Esophagus (tissue), 2 donors: Measurements from ENCODE around the gene ACOX1. TPM values are rescaled to one million over a fixed set of nuclear protein-coding genes. Genes with fewer than 3 reads are reported as not detected.

Source experiments
- H3K27ac ChIP-seq, 2 donors: one replicate each; pipeline ENCODE4 v1.5.1; 2013; ENCODE audit warnings: low read depth in 2 of 2, mild to moderate bottlenecking in 2 of 2, inconsistent platforms in 1 of 2, low read length in 1 of 2, moderate library complexity in 1 of 2
- H3K27me3 ChIP-seq, 2 donors: one replicate each; pipeline ENCODE4 v1.6.1; 2013; ENCODE audit warnings: low read length in 2 of 2, control low read depth in 1 of 2, mild to moderate bottlenecking in 1 of 2; ENCODE audit not compliant: insufficient read depth in 2 of 2, control insufficient read depth in 1 of 2
- H3K36me3 ChIP-seq, 2 donors: one replicate each; pipeline ENCODE4 v1.6.1; 2013; ENCODE audit warnings: low read length in 1 of 2; ENCODE audit not compliant: control insufficient read depth in 2 of 2, insufficient read depth in 2 of 2
- H3K4me1 ChIP-seq, 2 donors: one replicate each; pipeline ENCODE4 v1.6.1; 2013; ENCODE audit warnings: low read length in 1 of 2; ENCODE audit not compliant: control insufficient read depth in 2 of 2, insufficient read depth in 2 of 2
- H3K4me3 ChIP-seq, 2 donors: one replicate each; pipeline ENCODE4 v1.5.1; 2013; ENCODE audit warnings: low read length in 2 of 2, mild to moderate bottlenecking in 2 of 2, low read depth in 1 of 2, moderate library complexity in 1 of 2
- H3K9me3 ChIP-seq, 2 donors: one replicate each; pipeline ENCODE4 v1.6.1; 2013; ENCODE audit warnings: mild to moderate bottlenecking in 2 of 2, low read depth in 1 of 2, low read length in 1 of 2, moderate library complexity in 1 of 2; ENCODE audit not compliant: control insufficient read depth in 2 of 2, insufficient read depth in 1 of 2
- WGBS, 2 donors: extraction: QIAGEN DNeasy Blood & Tissue Kit; methylation state at CpG; one replicate each; pipeline ENCODE4 v1.1.7; 2013; 5-methylcytosine and 5-hydroxymethylcytosine counted together
- polyA plus RNA-seq, 2 donors: library from polyadenylated mRNA; stranded (reverse); fragments of 200-250 nt; gene quantifications; one replicate each; pipeline ENCODE4 v1.2.3, GENCODE V29; 2013
- donor health status: healthy with polysubstance abuse.
- donor health status: Bipolar disorder and iron deficiency.

Gene ACOX1
- polyA plus RNA-seq, 2 donors = 22.7 to 37.4 TPM

DNA sequence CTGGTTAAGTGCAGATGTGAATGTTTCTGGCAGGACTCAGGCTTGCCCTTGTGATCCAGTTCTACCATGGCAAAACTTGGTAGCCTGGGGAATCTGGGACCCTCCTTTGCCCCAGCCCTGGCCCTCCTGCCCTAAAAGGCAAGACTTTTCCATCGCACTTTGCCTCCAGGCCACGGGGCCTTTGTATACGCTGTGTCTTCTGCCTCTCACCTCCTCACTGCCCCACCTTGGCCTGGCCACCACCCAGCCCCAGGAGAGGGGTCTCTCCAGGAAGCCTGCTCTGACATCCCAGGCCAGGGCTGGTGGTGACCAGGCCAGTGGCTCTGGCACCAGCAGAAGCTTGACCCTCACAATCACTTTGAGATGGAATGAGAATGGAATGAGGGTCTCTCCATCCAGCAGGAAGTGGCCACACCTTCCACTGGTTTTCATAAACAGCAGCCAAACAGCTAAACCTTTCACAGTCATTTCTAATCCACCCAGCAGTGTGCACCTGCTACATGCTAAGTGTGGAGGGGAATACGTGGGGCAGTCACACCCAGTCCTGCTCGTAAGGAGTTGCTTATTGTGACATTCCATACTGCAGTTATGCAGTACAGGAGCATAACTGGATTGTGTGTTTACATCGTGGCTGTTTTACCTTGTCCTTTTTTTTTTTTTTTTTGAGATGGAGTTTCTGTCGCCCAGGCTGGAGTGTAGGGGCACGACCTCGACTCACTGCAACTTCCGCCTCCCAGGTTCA is 72.7 kb downstream of the ACOX1 start:
- H3K27ac ChIP-seq = peak overlapping the region; percentile 88 to 91
- H3K4me1 ChIP-seq = peaks cover 6 to 16% of the 10 kb centered on the region in 2 donors
- 74 to 77% methylated on average over 10 of the region's 10 CpGs for WGBS, 2 donors

DNA sequence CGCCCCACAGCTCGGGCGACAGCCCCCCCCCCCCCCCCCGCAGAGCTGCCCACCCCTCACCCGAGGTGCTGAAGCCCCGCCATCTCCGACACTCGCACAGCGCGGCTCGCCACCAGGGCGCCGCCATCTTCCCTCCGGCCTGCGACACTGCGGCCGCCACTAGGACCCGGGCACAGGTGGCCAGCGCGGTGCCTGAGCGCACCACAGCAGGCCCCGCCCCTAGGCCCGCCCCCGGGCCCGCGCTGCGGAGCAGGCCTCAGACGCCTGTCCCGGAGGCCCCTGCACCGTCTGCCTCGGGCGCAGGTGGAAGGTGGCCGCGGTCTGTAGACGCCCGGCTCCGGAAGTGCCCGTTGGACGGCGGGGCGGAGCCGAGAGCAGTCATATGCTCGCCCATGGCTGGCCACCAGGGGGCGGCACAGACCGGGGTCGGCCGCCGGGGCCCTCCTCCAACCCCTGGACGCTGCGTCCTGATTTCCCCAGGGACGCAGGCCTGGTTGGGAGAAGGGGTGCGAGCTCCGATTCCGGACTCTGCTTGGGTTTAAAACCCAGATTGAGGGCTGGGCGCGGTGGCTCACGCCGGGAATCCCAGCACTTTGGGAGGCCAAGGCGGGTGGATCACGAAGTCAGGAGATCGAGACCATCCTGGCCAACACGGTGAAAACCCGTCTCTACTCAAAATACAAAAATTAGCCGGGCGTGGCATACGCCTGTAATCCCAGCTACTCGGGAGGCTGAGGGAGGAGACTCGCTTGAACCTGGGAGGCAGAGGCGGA is 74.0 kb downstream of the ACOX1 start, which contains the start of gene MRPL38:
MRPL38 (minus strand) TSS at position 136 of the 773 bp plus-strand sequence; CDS start at position 127, 9 bp downstream.
- Histone ChIP-seq H3K27ac (peak within 1 kb of the TSS; percentile 88 to 91), H3K36me3 (peaks cover 8 to 19% of the 10 kb centered on the region in 2 donors), H3K9me3 (no peaks in the 10 kb centered on the region), H3K27me3 (no peaks in the 10 kb centered on the region), H3K4me1 (peaks cover 6 to 8% of the 10 kb centered on the region in 2 donors), H3K4me3 (peak within 1 kb of the TSS; percentile 80 to 90)
- WGBS, 2 donors = 2% methylated on average over 44 to 69 of the region's 69 CpGs

More for the DNA sequence above, 72.7 kb downstream of the ACOX1 start:
- no peaks in the 10 kb centered on the region for H3K9me3 ChIP-seq
- peaks cover under 1 to 7% of the 10 kb centered on the region in 2 donors for H3K36me3 ChIP-seq
- no peaks in the 10 kb centered on the region for H3K27me3 ChIP-seq
- H3K4me3 ChIP-seq = no peak overlapping the region

DNA sequence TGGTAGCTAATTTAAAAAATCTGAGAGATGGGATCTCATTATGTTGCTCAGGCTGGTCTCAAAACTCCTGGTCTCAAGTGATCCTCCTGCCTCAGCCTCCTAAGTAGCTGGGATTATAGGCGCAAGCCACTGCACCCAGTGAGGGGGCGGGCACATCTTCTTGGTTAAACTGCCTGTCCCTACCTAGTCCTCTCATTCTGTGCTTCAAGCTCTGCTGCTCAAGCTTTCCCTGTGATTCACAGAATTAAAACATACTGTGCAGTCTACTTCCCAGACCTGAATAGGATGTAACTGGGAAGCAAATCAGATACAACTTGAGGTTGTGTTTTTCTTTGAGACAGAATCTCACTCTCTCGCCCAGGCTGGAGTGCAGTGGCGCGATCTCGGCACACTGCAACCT is 76.6 kb downstream of the ACOX1 start:
- 92 to 94% methylated on average over 6 of the region's 6 CpGs for WGBS, 2 donors
- H3K36me3 ChIP-seq = peaks cover 10 to 39% of the 10 kb centered on the region in 2 donors

DNA sequence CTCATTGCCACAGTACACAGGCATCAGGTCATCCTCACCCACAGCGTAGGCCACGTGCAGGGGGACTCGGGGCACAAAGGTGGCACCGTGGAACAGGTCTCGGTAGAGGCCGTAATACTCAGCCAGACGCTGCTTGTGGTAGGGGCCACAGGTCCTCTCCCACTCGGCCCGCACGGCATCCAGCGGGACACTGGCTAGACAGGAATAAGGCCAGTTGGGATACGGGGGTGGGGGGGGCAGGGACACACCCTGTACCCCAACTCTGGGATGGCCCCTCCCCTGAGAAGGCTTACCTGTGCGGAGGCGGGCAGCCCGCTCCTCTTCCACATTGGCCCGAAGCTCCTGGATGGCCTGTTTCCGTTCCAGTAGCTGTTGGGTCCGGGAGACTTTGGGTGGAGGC is 77.2 kb downstream of the ACOX1 start:
- 87 to 92% methylated on average over 18 of the region's 18 CpGs for WGBS, 2 donors
- H3K27ac ChIP-seq = no peak overlapping the region
- H3K4me3 ChIP-seq = no peak overlapping the region
- no peaks in the 10 kb centered on the region for H3K27me3 ChIP-seq
- peaks cover 10 to 39% of the 10 kb centered on the region in 2 donors for H3K36me3 ChIP-seq
- peaks cover 4 to 5% of the 10 kb centered on the region in 2 donors for H3K4me1 ChIP-seq
- no peaks in the 10 kb centered on the region for H3K9me3 ChIP-seq

More for the DNA sequence above, 76.6 kb downstream of the ACOX1 start:
- Histone ChIP-seq H3K9me3 (no peaks in the 10 kb centered on the region), H3K4me3 (no peak overlapping the region), H3K27ac (no peak overlapping the region), H3K27me3 (no peaks in the 10 kb centered on the region), H3K4me1 (peaks cover 2 to 6% of the 10 kb centered on the region in 2 donors)

DNA sequence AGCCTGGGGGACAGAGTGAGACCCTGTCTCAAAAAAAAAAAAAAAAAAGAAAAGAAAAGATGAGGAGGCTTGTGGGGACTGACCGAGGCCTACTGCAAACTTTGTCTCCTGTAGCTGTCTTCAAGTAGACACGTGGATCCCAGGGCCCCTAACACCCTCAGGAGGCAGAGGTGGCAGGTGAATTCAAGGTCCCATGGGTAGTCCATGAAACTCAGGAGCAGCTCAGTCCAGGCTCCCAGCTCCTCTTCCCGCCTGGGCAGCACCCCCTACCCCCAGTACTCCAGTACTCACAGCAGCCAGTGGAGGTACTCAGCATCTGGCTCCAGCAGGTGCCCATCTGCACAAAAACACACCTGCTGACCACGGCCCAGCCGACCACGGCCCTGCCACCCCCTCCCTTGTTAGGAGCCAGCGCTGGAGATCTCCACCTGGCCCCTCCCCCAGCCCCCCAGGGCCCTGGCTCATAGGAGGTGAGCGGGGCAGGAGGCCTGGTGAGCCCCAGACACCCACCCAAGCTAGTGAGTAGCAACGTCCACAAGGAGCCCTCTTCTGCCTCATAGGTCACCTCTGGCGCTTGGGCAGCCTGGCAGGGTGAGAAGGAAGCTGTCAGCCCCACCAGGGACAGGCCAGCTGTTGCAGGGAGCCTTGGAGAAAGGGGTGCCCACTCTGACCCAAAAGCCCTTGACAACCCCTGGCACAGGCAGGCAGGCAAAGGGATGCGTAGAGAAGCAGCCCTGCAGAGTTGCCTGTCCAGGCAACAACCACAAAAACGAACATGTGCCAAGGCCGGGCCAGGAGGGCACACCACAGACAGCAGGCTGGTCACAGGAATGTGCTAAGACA is 78.1 kb downstream of the ACOX1 start:
- Histone ChIP-seq H3K9me3 (no peaks in the 10 kb centered on the region), H3K4me1 (peaks cover 4 to 5% of the 10 kb centered on the region in 2 donors), H3K36me3 (peaks cover 10 to 39% of the 10 kb centered on the region in 2 donors), H3K27ac (no peak overlapping the region), H3K4me3 (no peak overlapping the region), H3K27me3 (no peaks in the 10 kb centered on the region)
- 78 to 79% methylated on average over 13 of the region's 13 CpGs for WGBS, 2 donors

DNA sequence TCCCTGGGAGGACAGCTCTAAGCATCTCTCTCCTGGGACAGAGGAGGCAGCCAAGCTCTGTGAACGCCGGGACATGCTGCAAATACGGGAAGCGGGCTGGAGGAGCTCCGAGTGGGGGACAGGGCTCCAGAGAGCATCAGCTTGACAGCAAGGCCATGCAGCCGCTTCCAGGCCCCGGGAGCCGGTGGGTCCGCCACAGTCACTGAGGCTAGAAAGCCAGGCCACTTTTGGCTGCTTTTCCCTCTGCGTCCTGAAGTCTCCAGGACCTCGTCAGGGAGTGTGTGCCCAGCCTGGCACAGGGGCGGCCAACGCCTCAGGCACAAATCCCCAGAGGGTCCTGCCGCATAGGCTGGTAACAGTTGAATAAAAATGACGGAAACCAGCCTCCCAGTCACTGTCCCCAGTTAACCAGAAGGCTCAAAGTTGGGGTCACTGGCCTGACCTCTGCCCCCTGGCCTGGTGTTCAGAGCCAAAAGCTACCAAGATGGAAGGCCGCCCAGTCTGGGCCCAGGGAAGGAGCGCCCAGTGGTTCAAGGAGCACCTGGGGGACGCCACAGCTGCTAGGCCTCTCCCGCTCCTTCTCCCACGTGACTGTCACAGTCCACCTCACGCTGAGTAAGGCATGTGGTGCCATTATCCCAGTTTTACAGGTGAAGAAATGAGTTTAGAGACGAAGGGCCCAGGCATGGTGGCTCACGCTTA is 79.0 kb downstream of the ACOX1 start:
- peaks cover 10 to 39% of the 10 kb centered on the region in 2 donors for H3K36me3 ChIP-seq
- peaks cover 7 to 11% of the 10 kb centered on the region in 2 donors for H3K4me1 ChIP-seq
- WGBS, 2 donors = 89 to 90% methylated on average over 23 of the region's 23 CpGs
- H3K27me3 ChIP-seq = no peaks in the 10 kb centered on the region
- H3K27ac ChIP-seq = no peak overlapping the region
- H3K9me3 ChIP-seq = no peaks in the 10 kb centered on the region
- H3K4me3 ChIP-seq = no peak overlapping the region

DNA sequence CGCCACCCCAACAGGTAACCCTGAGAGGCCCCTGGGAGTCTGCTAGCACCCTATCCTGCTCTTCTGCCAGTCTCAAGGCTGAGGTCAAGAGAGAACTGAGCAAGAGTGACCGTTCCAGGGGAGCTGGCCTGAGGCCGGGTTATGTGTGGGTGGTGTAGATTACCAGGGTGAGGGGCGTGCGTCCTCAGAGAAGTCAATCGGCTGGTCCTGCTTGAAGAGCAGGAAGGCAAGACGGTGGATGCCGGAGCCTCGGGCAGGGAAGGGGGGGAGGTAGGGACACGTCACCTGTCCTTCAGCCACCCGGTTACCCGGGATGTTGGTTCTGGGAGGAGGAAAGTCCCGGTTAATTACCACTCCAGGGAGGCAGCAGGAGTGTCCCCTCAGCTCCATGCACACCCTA is 79.6 kb downstream of the ACOX1 start:
- Histone ChIP-seq H3K4me3 (no peak overlapping the region), H3K9me3 (no peaks in the 10 kb centered on the region), H3K4me1 (peaks cover 7 to 14% of the 10 kb centered on the region in 2 donors), H3K27ac (no peak overlapping the region), H3K27me3 (no peaks in the 10 kb centered on the region), H3K36me3 (peaks cover 10 to 39% of the 10 kb centered on the region in 2 donors)
- 81 to 87% methylated on average over 13 of the region's 13 CpGs for WGBS, 2 donors

DNA sequence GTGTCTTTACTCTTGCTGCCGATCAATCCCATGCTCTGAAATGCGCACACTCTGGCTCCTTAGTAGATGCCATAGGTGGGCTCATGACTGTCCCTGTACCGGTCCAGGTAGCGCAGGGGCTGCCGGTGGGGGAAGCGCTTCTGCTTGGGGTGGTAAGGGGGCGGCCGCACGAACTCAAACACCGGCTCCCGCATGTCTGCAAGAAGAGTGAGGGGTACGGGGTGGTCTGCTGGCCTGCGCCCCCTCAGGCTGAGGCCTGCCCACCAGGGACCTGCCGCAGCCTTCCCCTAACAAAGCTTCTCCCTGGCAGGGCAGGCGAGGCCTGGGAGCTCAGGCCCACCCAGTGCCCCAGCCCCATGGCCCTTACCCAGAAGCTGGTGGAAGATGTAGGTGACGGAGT is 80.2 kb downstream of the ACOX1 start:
- no peak overlapping the region for H3K4me3 ChIP-seq
- peaks cover 10 to 39% of the 10 kb centered on the region in 2 donors for H3K36me3 ChIP-seq
- 95% methylated on average over 16 of the region's 16 CpGs for WGBS, 2 donors
- H3K9me3 ChIP-seq = no peaks in the 10 kb centered on the region
- peaks cover 3 to 18% of the 10 kb centered on the region in 2 donors for H3K4me1 ChIP-seq
- H3K27me3 ChIP-seq = no peaks in the 10 kb centered on the region
- H3K27ac ChIP-seq = no peak overlapping the region
